Neural cell (in vitro differentiated cells): ENCODE data around the gene THAP2. TPM values are rescaled to one million over a fixed set of nuclear protein-coding genes. Genes with fewer than 3 reads are reported as not detected.
"Not testable (repeated sequence)": the region's sequence is repeated elsewhere in the genome, so short reads cannot be mapped to it uniquely, and the experiment has no call there.

Source experiments
- H2AFZ ChIP-seq: fragments of 200-600, 300-800 bp; sonication (generic), shearing (Covaris generic); 2 replicates; pipeline ENCODE4 v1.6.0; 2014; ENCODE audit warnings: low read depth, mild to moderate bottlenecking, antibody characterized with exemption, low read length, moderate library complexity
- H3F3A ChIP-seq: fragments of 200-600 bp; shearing (Covaris generic); 2 replicates; pipeline ENCODE4 v1.6.1; 2016; ENCODE audit warnings: mild to moderate bottlenecking, moderate library complexity, mixed read lengths, antibody characterized with exemption, low read length; ENCODE audit not compliant: insufficient read depth, poor library complexity, severe bottlenecking
- H3K27ac ChIP-seq: fragments of 200-600, 300-800 bp; sonication (generic), shearing (Covaris generic); 2 replicates; pipeline ENCODE4 v1.5.1; 2014; ENCODE audit warnings: mild to moderate bottlenecking, low read length, moderate library complexity
- H3K27me3 ChIP-seq: fragments of 300-800, 200-600 bp; sonication (generic), shearing (Covaris generic); 2 replicates; pipeline ENCODE4 v1.6.0; 2014; ENCODE audit warnings: mild to moderate bottlenecking, low read depth, low read length, moderate library complexity; ENCODE audit not compliant: insufficient read depth
- H3K36me3 ChIP-seq: fragments of 300-800, 200-600 bp; sonication (generic), shearing (Covaris generic); 2 replicates; pipeline ENCODE4 v1.5.1; 2014; ENCODE audit warnings: mild to moderate bottlenecking, antibody characterized with exemption, low read length, moderate library complexity; ENCODE audit not compliant: insufficient read depth
- H3K4me2 ChIP-seq: fragments of 300-800, 200-600 bp; sonication (generic), shearing (Covaris generic); 2 replicates; pipeline ENCODE4 v1.6.0; 2014; ENCODE audit warnings: mild to moderate bottlenecking, low read length
- H3K4me3 ChIP-seq: fragments of 300-800, 200-600 bp; sonication (generic), shearing (Covaris generic); 2 replicates; pipeline ENCODE4 v1.5.1; 2014; ENCODE audit warnings: mild to moderate bottlenecking, low read length, moderate library complexity
- H3K79me2 ChIP-seq: fragments of 200-600 bp; shearing (Covaris generic); replicated peaks from 2 replicates; pipeline ENCODE4 v1.6.0; 2014; ENCODE audit warnings: mild to moderate bottlenecking, low read length, moderate library complexity; ENCODE audit not compliant: insufficient read depth
- H3K9ac ChIP-seq: fragments of 300-800, 200-600 bp; sonication (generic), shearing (Covaris generic); 2 replicates; pipeline ENCODE4 v1.6.1; 2016; ENCODE audit warnings: mild to moderate bottlenecking, low read length, mixed read lengths
- H3K9me2 ChIP-seq: fragments of 200-600 bp; shearing (Covaris generic); 2 replicates; pipeline ENCODE4 v1.6.1; 2016; ENCODE audit warnings: mild to moderate bottlenecking, low read length, mixed read lengths; ENCODE audit not compliant: insufficient read depth
- H3K9me3 ChIP-seq: fragments of 200-600, 300-800 bp; sonication (generic), shearing (Covaris generic); 2 replicates; pipeline ENCODE4 v1.6.1; 2016; ENCODE audit warnings: mild to moderate bottlenecking, mixed run types, low read length, moderate library complexity, mixed read lengths
- H4K20me1 ChIP-seq: fragments of 200-600 bp; shearing (Covaris generic); 2 replicates; pipeline ENCODE4 v1.6.1; 2016; ENCODE audit warnings: mild to moderate bottlenecking, mixed run types; ENCODE audit not compliant: insufficient read depth
- CTCF ChIP-seq: fragments of 450-650 bp; IDR thresholded peaks from 2 replicates; pipeline ENCODE4 v1.5.1; 2014; ENCODE audit warnings: antibody characterized with exemption, mild to moderate bottlenecking, moderate library complexity; ENCODE audit not compliant: poor library complexity, severe bottlenecking
- EP300 ChIP-seq: fragments of 450-650 bp; conservative IDR thresholded peaks from 2 replicates; pipeline ENCODE4 v1.6.1; 2014; ENCODE audit warnings: antibody characterized with exemption, mild to moderate bottlenecking, moderate library complexity; ENCODE audit not compliant: poor library complexity, severe bottlenecking
- EZH2 ChIP-seq: fragments of 200-600, 300-800 bp; shearing (Covaris generic), sonication (generic); IDR thresholded peaks from 2 replicates; pipeline ENCODE4 v1.6.1; 2014; ENCODE audit warnings: antibody characterized with exemption, low read length, borderline replicate concordance, mild to moderate bottlenecking; ENCODE audit not compliant: insufficient read depth, poor library complexity, severe bottlenecking
- MXI1 ChIP-seq: fragments of 450-650 bp; conservative IDR thresholded peaks from 2 replicates; pipeline ENCODE4 v1.6.1; 2014; ENCODE audit warnings: antibody characterized with exemption, mild to moderate bottlenecking; ENCODE audit not compliant: poor library complexity, severe bottlenecking
- POLR2AphosphoS5 ChIP-seq: IDR thresholded peaks from 2 replicates; pipeline ENCODE4 v1.6.1; 2012
- RAD21 ChIP-seq: fragments of 450-650 bp; conservative IDR thresholded peaks from 2 replicates; pipeline ENCODE4 v1.6.1; 2014; ENCODE audit warnings: antibody characterized with exemption, mild to moderate bottlenecking, moderate library complexity
- REST ChIP-seq: IDR thresholded peaks from 2 replicates; pipeline ENCODE4 v1.6.1; 2012; ENCODE audit warnings: borderline replicate concordance
- SMC3 ChIP-seq: fragments of 450-650 bp; conservative IDR thresholded peaks from 2 replicates; pipeline ENCODE4 v1.6.1; 2014; ENCODE audit warnings: antibody characterized with exemption, mild to moderate bottlenecking, moderate library complexity; ENCODE audit not compliant: poor library complexity
- TAF1 ChIP-seq: IDR thresholded peaks from 2 replicates; pipeline ENCODE4 v1.6.1; 2012; ENCODE audit warnings: low read depth
- polyA plus RNA-seq: library from polyadenylated mRNA; depleted of rRNA; stranded (reverse); fragments of >200 nt; gene quantifications from 2 replicates; pipeline ENCODE4 v1.2.3, GENCODE V29; 2014

Gene THAP2
- polyA plus RNA-seq, 1 donor from 2014 or later = 15.5 TPM

GRCh38 chr12:71694099-71694820 is 30.2 kb downstream of the THAP2 start:
- Histone ChIP-seq H3K27ac (no peak overlapping the region), H3K36me3 (no peaks in the 10 kb centered on the region), H3K4me3 (no peak overlapping the region), H3K9ac (no peak overlapping the region), H4K20me1 (no peaks in the 10 kb centered on the region), H2AFZ (no peak overlapping the region), H3F3A (no peaks in the 10 kb centered on the region), H3K9me2 (no peaks in the 10 kb centered on the region), H3K9me3 (no peaks in the 10 kb centered on the region), H3K27me3 (no peaks in the 10 kb centered on the region), H3K79me2 (no peaks in the 10 kb centered on the region), H3K4me2 (no peak overlapping the region)
- TF ChIP-seq CTCF (no peak), EZH2 (no peak), EP300 (no peak), TAF1 (no peak), SMC3 (no peak), REST (no peak), POLR2AphosphoS5 (no peak), MXI1 (no peak), RAD21 (no peak)

- Histone ChIP-seq H3F3A (no peaks in the 10 kb centered on the region), H3K9ac (no peak overlapping the region), H3K27ac (no peak overlapping the region), H3K9me2 (no peaks in the 10 kb centered on the region), H3K4me3 (no peak overlapping the region), H3K79me2 (no peaks in the 10 kb centered on the region), H2AFZ (no peak overlapping the region), H3K36me3 (no peaks in the 10 kb centered on the region), H3K4me2 (no peak overlapping the region), H3K9me3 (no peaks in the 10 kb centered on the region), H4K20me1 (no peaks in the 10 kb centered on the region), H3K27me3 (no peaks in the 10 kb centered on the region)
- TF ChIP-seq EZH2 = no peak
- TF ChIP-seq SMC3 = no peak
- TF ChIP-seq EP300 = no peak
- TF ChIP-seq RAD21 = no peak
- no peak for TF ChIP-seq REST
- TF ChIP-seq TAF1 = no peak
- TF ChIP-seq CTCF = no peak
- TF ChIP-seq POLR2AphosphoS5 = no peak
- no peak for TF ChIP-seq MXI1
Measured at GRCh38 chr12:71695782-71696181, 31.7 kb downstream of the THAP2 start.

GRCh38 chr12:71702181-71702580 is 38.1 kb downstream of the THAP2 start:
- not testable (repeated sequence) for H3K9ac ChIP-seq, H3K27ac ChIP-seq, H3F3A ChIP-seq, H3K79me2 ChIP-seq, H3K36me3 ChIP-seq, H3K9me2 ChIP-seq, H4K20me1 ChIP-seq, H3K9me3 ChIP-seq, H3K4me2 ChIP-seq, H3K4me3 ChIP-seq, H3K27me3 ChIP-seq, H2AFZ ChIP-seq
